Measurements from ENCODE around the gene LINC01488.

DNA sequence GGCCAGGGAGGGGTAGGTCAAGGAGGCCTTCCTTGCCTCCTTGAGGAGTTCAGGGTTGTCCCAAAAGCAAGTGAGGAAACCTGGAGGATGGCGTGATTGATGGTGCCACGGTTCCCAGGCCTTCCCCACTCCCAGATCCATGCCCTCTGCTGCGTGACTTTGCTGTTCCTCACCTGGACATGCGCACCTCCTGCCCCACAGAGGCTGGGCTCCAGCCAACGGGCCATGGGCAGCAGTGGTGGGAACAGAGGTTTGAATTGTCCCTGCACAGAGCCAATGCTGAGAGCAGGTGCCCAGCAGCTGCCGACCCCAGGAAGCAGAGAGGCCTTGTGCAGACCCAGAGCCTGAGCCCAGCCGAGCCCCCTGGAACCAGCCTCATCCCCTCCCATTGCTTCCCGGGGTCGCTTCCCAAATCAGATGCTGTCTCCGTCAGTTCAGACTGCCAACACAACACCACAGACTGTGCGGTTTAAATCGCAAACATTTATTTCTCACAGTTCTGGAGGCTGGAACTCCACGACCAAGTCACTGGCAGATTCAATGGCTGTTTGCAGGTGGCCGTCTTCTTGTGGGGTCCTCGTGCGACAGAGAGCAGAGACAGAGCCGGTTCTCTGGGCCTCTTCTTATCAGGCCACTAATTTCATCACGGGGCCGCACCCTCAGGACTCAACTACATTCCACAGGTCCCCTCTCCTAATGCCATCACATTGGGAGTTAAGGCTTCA, 6.2 kb upstream of the LINC01488 start:
- TF ChIP-seq, protein P1, sequence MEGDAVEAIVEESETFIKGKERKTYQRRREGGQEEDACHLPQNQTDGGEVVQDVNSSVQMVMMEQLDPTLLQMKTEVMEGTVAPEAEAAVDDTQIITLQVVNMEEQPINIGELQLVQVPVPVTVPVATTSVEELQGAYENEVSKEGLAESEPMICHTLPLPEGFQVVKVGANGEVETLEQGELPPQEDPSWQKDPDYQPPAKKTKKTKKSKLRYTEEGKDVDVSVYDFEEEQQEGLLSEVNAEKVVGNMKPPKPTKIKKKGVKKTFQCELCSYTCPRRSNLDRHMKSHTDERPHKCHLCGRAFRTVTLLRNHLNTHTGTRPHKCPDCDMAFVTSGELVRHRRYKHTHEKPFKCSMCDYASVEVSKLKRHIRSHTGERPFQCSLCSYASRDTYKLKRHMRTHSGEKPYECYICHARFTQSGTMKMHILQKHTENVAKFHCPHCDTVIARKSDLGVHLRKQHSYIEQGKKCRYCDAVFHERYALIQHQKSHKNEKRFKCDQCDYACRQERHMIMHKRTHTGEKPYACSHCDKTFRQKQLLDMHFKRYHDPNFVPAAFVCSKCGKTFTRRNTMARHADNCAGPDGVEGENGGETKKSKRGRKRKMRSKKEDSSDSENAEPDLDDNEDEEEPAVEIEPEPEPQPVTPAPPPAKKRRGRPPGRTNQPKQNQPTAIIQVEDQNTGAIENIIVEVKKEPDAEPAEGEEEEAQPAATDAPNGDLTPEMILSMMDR (IDR thresholded peaks at IDR 0.05; ENCODE audit: low read depth, low read length, poor library complexity, severe bottlenecking) = no peak
- no peak for TF ChIP-seq EZH2phosphoT487 (IDR thresholded peaks at IDR 0.05; ENCODE audit: borderline replicate concordance, low read length)

All from DOHH2 (cell line).